AG08396 (cell line): Measurements from ENCODE around the gene MRGPRE.

Experiments
- DNase-seq: peaks from one replicate; pipeline ENCODE4 v3.0.0; 2012; ENCODE audit warnings: low spot score, mixed read lengths

Gene MRGPRE

DNA sequence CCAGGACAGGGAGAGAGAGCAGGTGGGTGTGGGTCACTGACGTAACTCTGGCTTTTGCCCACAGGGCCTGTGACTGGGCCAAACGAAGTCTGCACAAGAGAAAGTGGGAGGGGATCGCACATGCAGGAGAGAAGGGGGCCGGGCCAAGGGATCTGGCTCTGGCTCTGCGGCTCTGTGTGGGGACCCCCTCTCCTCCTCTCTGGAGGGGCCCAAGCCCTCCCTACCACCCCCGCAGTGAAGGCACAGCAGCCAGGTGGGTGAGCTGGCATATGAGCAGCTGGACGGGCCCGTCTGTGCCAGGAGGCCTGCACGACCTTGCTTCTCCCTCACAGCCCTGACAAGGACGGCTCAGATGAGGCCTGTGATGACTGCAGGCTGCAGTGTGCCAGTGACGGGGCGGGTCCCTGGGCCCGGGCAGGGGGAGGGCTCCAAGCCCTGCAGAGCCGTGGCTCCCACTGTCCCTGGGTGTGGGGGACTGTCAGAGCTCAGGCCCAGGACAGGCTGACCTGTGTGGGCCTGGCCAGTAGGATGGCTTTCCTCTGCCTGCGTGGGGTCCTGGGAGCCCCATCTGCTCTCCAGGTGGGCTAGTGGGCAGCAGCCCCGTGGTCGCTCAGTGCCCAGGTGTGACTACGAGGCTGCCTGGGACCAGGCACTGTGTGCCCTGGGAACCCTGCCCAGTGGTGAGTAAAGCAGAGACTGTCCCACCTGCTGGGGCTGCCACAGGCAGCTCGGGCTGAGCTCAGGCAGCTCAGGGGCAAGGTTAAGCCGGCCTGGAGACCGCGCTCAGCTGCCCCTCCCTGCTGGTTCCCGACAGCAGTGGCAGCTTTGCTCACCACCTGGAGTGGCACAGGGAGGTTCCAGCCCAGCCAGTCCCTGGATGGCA lies 35.8 kb downstream of the MRGPRE start:
- no peak for DNase-seq

DNA sequence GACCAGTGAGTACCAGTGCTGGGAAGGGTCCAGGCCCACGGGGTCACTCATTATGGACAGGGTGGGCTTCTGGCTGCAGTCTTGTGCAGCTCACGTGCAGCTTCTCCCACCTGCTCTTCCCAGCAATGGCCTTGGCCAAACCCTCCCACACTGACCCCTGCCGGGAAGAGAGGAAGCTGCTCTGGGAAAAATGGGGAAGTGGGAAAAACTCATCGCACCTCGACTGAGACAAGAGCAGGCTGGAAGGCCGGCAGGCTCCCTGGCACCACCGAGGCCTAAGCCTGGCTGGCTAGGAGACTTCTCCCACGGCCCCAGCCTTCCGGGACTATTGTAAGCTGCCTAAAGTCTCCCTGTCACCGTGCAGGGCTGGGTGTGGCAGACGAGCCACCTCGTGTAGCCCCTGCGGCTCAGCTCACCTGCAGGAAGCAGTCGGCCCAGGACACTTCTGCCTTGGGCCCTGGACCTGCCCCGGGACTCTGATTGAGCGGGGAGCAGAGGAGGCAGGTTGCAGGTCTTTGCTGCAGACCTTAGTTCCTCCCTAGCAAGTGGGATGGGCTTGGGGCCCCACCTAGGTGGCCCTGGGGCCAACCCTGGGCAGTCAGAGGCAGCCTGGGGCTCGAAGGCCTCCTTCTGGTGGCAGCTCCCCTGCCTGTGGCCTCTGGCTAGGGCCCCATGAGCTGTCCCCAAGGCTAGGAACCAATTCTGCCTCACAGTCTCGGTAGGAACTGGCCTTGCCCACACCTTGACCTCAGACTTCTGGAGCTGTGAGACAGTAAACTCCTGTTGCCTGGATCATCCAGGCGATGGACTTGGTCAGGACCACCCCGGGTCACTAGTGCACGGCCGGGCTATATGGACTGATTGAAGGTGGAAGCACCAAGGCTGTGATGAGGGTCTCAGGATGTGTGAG lies 36.7 kb downstream of the MRGPRE start:
- DNase-seq, result peak; percentile 60

DNA sequence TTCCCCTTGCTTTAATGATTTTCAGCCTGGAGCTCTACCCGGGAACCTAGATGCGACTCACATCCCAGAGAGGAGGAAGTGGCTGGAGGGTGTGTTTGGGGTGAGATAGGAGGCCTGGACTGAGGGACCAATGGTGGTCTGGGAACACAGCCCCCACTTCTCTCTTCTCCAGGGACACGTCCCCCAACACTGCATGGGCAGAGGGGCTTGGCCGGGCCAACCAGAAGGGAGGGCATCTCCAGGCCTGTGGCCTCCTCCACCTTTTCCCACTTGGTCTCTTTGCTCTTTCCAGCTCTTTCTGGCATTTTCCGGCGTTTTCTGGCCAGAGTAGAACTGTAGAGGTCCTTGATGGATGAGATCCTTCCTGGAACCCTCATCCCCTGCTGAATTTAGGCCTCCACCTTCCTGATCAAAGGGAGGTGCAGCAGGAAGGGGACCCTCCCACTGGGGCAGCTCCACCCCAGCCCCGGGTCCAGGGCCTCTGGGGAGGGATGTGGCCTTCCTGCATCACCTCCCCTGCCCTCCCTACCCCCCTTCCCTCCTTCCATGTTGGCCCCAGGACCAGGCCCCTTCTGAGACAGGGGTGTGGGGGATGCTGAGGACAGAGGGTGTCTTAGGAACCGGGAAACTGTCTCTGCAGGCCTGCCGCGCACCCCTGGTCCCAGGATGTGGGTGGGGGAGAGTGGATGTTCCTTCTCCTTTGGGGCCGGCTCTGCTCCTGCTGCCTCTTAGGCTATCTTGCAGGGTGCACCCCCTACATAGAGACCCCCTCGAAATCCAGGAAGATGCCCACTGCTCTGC lies 38.0 kb downstream of the MRGPRE start:
- no peak for DNase-seq

DNA sequence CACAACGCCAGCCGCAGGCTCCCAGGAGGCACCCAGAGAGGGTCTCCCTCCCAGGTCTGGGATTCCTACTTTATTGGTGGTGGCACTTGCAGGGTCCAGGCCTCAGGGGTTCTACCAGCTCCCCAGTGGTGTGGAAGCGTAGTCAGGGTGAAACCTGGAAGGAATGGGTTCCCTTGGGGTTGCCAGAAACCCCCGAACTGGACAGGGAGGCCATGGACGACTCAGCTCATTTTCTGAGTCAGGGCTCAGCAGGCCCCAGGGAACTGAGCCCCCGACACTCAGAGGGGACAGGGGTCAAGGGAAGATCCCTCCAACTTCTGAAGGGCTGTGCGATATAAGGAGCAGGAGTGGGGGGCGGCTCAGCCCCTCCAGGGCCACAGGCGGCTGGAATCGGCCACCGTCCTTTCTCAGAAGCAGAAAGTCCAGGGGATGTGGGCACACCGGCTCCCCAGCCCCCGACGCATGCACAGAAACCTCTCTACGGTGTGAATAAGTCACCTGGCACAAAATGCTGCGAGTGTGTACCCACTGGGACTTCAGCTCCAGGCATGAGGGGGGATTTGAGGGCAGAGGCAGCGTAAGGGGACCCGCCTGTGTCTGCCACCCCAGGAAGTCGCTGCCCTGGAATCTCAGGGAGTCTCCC lies 38.7 kb downstream of the MRGPRE start:
- no peak for DNase-seq

DNA sequence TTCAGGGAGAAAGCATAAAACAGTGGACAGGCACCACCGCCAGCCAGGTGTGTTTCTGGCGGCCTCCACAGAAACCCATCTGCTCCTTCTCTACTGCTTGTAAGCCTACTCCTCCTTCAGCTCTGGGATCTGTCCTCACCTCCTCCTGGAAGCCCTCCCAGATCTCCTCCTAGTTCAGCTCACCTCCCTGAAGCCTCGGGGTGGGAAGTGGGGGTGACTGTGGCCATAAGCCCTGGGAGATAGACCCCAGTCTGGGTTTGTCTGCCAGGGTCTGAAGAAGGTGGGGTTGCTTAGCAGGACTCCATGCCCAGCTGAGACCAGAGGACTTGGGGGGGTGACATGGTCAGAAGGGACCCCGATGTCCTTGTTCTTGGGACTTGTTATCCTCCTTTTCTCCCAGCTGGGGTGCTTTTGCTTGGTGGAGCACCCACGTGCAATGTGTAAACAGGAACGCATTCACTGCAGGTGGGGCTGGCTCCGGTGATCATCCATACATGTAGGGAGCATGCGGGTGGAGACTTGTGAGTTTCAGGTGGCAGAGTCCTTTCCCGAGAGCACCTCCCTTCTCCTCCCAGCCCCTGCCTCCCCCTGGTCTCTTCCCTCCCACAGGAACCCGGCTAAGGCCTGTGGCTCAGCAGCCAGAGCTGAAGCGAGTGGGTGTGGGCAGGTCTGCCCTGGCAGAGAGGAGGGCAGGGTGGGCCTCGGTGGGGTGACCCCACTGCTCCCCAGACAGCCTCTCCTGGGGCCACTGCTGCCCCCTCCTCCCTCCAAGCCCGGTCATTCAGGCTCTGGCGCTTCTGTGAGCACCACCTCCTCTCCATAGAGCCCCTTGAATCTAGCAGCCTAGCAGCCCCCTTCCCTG lies 39.5 kb downstream of the MRGPRE start:
- no peak for DNase-seq

DNA sequence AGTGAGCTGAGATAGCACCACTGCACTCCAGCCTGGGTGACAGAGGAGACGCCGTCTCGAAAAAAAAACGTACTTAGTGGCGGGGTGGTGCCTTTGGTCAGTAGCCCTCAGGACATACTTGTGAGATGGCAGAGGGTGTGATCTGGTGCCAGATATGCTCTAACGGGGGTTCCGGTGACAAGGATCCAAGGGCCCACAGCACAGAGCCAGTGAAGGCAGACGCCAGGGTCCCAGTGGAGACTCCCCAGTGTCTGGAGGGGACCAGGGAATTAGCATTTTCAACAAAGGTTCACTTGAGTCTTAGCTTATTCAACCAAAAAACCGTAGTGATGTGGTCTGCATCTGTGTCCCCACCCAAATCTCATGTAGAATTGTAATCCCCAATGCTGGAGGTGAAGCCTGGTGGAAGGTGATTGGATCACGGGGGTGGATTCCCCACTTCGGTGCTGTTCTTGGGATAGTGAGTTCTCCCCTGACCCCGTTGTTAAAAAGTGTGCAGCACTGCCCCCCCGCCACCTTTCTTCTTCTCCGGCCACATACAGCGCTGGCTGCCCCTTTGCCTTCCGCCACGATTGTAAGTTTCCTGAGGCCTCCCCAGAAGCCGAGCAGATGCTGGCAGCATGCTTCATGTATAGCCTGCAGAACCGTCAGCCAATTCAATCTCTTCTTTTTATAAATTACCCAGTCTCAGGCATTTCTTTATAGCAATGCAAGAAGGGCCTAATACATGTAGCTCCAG lies 40.5 kb downstream of the MRGPRE start:
- no peak for DNase-seq

DNA sequence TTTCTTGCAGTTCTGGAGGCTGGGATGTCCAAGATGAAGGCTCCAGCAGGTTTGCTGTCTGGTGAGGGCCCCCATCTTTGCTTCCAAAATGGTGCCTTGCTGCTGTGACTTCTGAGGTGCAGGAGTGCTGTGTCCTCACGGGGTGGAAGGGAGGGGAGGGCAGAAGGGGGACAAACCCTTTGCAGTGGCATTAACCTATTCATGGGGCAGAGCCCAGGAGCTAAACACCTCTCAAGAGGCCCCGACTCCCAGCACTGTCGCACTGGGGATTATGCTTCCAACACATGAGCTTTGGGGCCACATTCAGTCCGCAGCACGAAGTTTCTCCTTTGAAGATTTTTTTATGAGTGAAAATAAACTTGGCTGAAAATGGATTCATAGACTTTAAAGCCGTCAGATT lies 41.6 kb downstream of the MRGPRE start:
- DNase-seq, result no peak

DNA sequence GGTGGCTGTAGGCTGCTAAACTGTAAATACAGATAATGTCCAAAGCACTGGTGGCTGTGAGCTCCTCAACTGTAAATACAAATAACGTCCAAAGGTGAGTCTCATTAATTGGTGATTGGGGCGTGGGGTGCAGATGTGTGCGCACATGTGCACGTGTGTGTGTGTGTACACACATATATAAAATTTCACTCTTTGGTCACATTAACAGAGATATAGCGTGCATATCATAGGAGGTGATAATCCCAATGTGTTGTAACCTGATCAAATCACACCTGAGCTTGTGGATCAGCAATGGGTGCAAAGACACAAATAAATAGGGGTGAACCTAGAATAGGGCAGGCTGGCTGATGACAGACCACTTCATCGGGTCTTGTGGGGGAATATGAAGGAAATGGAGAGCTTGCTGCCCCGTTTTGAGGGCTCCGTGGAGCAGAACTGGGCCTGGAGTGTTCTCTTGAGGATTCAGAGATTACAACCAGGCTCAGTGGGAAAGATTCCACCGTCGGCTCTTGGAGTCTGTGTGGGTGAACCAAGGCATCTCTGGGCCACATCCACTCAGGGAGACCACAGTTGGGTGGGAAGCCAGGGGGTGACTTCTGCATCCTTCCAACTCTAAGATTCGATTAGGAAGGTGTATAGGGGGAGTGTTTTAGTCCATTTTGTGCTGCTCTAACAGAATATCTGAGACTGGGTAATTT lies 42.2 kb downstream of the MRGPRE start:
- no peak for DNase-seq

DNA sequence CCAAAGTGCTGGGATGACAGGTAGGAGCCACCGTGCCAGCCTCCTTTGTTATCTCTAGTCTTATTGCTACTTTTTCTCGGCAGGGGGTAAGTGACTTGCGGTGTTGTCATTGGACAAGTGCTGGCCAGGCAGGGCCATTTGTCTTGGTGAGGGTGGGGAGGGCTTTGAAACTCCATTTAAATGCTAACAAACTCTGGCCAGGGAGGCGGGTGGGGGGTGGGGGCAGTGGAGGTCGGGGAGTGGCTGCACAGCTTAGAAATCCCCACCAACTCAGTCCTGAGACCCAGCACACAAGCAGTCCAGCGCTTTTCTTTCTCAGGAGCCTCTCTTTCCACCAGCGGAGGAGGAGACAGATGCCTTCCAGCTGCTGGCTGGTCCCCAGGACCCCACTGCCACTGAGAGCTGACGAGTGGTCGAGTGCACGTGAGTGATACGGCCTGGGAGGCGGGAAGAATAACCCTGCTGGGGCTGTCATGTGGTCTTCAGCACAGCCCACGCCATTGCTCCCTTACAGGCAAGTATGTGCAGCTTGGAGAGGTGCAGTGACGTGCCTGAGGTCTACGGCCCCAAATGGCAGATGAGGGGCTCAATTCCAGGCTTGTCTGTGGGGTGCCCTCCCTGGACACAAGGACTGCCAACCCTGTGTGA lies 42.9 kb downstream of the MRGPRE start:
- no peak for DNase-seq

DNA sequence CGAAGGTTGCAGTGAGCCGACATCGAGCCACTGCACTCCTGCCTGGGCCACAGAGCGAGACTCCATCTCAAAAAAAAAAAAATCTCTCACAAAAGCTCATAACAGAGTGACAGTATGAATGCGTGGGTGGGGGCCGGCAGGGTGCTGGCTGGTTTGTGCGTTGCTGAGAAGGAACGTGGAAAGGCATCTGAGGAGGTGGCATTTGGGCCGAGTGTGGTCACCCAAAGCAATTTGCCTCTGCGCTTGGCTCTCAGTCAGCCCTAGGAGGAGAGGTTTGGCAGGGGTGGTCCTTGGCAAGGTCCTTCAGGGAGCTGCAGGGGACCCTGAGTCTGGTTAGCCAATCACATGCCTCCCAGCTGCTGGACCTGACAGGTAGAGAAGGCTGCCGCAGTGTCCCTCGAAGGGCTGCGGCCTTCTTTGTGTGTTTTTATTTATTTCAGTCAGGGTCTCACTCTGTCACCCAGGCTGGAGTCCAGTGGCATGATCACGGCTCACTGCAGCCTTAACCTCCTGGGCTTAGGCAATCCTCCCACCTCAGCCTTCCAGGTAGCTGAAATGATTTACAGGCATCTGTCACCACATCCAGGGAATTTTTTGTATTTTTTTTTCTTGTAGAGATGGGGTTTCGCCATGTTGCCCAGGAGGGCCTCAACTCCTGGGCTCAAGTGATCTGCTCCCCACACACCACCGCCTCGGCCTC lies 43.6 kb downstream of the MRGPRE start:
- no peak for DNase-seq

DNA sequence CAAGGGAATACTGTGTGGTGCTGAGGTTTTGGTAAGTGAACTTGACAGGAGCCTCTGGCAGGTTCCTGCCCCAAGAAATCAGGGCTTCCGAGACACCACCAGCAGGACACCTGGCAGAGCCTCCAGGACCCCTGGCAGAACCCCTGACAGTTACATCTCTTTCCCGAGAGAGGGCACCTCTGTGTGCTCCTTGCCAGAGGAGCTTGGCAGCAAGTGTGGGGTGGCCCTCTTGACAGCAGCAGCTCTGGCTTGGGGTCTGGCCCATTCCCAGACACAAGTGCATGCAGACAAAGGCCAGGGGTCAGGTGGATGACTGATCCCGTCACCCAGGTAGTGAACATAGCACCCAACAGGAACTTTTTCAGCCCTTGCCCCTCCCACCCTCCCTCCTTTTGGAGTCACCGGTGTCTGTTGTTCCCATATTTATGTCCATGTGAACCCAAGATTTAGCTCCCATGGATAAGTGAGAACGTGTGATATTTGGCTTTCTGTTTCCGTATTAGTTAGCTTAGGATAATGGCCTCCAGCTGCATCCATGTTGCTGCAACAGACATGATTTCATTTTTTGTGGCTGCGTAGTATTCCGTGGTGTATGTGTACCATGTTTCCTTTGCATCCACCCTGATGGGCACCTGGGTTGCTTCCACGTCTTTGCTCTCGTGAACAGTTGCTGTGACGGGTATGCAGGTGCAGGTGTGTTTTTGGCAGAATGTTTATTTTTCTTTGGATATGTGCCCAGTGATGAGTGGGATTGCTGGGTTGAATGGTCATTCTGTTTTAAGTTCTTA lies 45.9 kb downstream of the MRGPRE start:
- no peak for DNase-seq

DNA sequence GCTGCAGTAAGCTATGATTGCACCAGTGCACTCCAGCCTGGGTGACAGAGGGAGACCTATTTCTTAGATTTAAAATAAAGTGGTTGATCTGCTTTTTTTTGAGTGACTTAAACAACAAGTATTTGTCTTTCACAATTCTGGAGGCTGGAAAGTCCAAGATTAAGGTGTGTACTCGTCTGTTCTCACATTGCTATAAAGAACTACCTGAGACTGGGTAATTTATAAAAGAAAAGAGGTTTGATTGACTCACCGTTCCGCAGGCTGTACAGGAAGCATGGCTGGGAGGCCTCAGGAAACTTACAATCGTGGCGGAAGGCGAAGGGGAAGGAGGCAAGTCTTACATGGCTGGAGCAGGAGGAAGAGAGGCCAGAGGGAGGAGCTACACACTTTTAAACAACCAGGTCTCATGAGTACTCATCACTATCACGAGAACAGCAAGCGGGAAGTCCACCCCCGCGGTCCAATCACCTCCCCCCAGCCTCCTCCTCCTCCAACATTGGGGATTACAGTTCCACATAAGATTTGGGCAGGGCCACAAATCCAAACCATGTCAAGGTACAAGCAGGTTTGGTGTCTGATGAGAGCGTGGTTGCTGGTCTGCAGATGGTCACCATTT lies 47.4 kb downstream of the MRGPRE start:
- DNase-seq, result no peak

DNA sequence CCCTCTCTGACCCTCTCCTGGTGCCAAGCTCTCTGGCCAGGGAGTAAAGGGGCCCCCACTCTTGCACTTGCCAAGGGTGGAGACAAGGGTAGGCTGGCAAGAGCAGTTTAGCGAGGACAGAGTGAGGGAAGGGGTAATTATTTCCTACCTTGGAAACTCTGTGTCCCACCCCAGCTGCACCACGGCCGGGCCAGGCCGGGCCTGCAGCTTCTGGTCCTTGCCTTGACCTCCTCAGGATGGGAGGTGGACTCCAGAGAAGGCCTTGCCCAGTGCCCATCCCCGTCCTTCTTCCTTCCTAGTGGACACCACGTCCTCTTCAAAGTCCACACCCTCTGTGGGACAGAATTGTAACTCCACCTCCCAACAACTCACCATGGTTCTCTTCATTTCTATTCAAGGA lies 48.7 kb downstream of the MRGPRE start:
- no peak for DNase-seq

DNA sequence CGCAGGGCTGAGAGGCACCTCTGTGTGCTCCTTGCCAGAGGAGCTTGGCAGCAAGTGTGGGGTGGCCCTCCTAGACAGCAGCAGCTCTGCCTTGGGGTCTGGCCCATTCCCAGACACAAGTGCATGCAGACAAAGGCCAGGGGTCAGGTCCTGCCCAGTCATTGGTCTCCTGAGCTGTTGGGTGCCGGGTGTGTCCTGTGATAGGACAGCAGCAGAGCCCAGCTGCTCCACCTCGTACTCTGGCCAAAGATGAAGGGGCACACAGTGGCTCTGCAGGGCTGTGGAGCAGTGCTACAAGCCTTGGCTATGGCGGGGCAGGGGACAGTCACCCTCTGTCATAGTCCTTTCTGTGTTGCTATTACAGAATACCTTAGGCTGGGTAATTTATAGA lies 49.8 kb downstream of the MRGPRE start:
- DNase-seq, result no peak

DNA sequence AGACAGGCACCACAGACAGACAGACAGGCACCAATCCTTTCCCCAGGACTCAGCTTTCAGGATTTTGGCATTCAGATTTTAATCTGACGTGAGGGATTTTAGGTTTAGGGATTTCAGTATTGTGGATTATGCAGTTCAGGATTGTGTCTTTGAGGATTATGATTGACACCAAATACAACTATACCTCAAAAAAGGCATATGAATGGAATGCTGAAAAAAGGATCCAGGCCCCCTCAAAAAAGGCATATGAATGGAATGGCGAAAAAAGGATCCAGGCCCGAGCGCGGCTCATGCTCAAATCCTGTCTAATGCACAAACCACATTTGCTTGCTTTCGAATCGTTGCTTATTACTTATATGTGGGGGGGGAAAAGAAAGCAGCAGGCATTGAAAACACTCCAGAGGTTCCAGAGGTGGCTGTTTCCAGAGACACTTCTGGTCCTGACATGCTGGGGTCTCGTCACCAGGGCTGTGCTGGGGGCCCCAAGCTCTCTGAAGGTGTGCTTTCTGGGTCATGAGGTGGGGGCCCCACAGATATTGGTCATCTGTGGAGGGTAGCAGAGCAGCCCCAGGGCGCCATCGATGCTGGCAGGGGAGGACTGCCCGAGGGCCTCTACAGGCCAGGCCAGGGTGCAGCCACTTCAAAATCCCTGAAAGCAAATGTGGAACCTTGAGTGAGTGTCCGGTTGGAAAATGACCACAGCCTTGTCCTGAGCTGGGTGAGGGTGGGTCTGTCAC lies 50.3 kb downstream of the MRGPRE start:
- no peak for DNase-seq

DNA sequence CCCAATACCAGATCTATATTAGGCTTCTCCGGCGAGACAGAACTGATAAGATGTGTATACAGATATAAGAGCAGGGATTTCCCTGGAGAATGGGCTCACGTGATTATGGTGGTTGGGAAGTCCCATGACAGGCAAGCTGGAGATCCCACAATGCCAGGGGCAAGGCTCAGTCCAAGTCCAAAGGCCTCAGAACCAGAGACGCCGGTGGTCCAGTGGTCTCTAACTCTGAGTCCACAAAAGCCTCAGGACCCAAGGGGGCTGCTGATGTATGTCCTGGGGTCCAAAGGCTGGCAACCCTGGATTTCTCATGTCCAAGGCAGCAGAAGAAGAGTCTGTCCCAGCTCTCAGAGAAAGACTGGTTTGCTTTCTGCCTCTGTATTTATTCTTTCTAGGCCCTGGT lies 51.3 kb downstream of the MRGPRE start:
- no peak for DNase-seq
